IMR-90 (cell line): ENCODE results near the gene ACOT2.

Source experiments
- BHLHE40 ChIP-seq: fragments of 150-350 bp; IDR thresholded peaks from 2 replicates; pipeline ENCODE4 v1.6.1; 2016; ENCODE audit warnings: mild to moderate bottlenecking, low read depth, low read length
- CEBPB ChIP-seq: IDR thresholded peaks from 2 replicates; pipeline ENCODE4 v1.6.1; 2012; ENCODE audit warnings: low read depth, low read length, improper control_type of control experiment
- CHD1 ChIP-seq: IDR thresholded peaks from 2 replicates; pipeline ENCODE4 v1.6.1; 2012; ENCODE audit warnings: low read depth, low read length, improper control_type of control experiment
- FOS ChIP-seq: fragments of 150-350 bp; IDR thresholded peaks from 2 replicates; pipeline ENCODE4 v1.6.1; 2016; ENCODE audit warnings: low read depth, low read length
- MAFK ChIP-seq: IDR thresholded peaks from 2 replicates; pipeline ENCODE4 v1.6.1; 2012; ENCODE audit warnings: low read depth, low read length, improper control_type of control experiment
- MAZ ChIP-seq: IDR thresholded peaks from 2 replicates; pipeline ENCODE4 v1.6.1; 2012; ENCODE audit warnings: low read depth, mild to moderate bottlenecking, low read length, improper control_type of control experiment, moderate library complexity, borderline replicate concordance
- POLR2A ChIP-seq: IDR thresholded peaks from 2 replicates; pipeline ENCODE4 v1.6.1; 2012; ENCODE audit warnings: mild to moderate bottlenecking, low read depth, low read length
- RAD21 ChIP-seq: IDR thresholded peaks from 2 replicates; pipeline ENCODE4 v1.6.1; 2012; ENCODE audit warnings: low read length, improper control_type of control experiment
- RCOR1 ChIP-seq: IDR thresholded peaks from 2 replicates; pipeline ENCODE4 v1.6.1; 2012; ENCODE audit warnings: mild to moderate bottlenecking, low read length, improper control_type of control experiment; ENCODE audit not compliant: insufficient replicate concordance
- TF ChIP-seq, protein P1 (sequence below): conservative IDR thresholded peaks from 2 replicates; pipeline ENCODE4 v1.5.1; 2012; ENCODE audit warnings: mild to moderate bottlenecking, low read depth, low read length, improper control_type of control experiment

DNA sequence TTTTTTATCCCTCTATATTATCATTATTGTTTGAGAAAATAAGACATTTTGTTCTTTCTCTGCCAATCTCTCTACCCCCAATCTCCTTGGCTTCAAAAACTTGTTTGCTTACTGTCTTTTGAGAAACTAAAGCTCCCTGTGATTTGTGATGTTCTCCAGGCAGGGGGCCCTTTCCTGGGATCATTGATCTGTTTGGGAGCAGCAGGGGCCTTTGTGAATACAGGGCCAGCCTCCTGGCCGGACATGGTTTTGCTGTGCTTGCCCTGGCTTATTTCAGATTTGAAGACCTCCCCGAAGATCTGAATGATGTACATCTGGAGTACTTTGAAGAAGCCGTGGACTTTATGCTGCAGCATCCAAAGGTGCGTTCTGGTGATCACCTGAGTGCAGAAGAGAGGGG is 47.8 kb downstream of the ACOT2 start:
- TF ChIP-seq, protein P1, sequence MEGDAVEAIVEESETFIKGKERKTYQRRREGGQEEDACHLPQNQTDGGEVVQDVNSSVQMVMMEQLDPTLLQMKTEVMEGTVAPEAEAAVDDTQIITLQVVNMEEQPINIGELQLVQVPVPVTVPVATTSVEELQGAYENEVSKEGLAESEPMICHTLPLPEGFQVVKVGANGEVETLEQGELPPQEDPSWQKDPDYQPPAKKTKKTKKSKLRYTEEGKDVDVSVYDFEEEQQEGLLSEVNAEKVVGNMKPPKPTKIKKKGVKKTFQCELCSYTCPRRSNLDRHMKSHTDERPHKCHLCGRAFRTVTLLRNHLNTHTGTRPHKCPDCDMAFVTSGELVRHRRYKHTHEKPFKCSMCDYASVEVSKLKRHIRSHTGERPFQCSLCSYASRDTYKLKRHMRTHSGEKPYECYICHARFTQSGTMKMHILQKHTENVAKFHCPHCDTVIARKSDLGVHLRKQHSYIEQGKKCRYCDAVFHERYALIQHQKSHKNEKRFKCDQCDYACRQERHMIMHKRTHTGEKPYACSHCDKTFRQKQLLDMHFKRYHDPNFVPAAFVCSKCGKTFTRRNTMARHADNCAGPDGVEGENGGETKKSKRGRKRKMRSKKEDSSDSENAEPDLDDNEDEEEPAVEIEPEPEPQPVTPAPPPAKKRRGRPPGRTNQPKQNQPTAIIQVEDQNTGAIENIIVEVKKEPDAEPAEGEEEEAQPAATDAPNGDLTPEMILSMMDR = no peak
- TF ChIP-seq POLR2A (no peak), BHLHE40 (no peak), RCOR1 (no peak), CEBPB (no peak), CHD1 (no peak), MAFK (no peak), MAZ (no peak), RAD21 (no peak), FOS (no peak)
